CD1c-positive myeloid dendritic cell (primary cell): ENCODE results near the gene CLIC3.

Source experiments
- DNase-seq: peaks from one replicate; pipeline ENCODE4 v3.0.0-alpha.2; 2016; ENCODE audit errors: extremely low spot score

The CLIC3 gene

DNA sequence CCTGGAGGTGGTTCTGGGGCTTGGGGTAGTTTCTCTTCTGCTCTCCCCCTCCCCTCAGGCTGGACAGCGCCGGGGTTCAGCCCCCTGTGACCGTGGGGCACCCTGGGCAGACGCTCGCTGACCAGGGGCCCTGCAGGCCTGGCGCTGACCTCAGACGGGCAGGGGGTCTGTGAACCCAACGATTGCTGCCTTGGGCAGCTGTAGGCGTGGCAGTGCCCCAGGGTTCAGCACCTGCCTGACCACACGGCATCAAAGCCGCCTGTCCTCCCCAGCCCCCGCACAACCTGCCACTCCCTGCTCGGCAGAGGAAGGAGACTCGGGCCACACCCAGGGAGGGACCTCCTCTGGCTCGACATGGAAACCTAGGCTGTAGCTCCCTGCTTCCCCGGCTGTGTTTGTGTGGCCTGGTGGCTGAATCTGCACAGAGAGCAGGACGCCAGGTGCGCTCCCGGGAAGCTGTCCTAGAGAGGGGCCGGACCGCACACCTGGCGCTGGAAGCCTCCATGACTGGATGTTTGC, 32.1 kb downstream of the CLIC3 start:
- no peak for DNase-seq

DNA sequence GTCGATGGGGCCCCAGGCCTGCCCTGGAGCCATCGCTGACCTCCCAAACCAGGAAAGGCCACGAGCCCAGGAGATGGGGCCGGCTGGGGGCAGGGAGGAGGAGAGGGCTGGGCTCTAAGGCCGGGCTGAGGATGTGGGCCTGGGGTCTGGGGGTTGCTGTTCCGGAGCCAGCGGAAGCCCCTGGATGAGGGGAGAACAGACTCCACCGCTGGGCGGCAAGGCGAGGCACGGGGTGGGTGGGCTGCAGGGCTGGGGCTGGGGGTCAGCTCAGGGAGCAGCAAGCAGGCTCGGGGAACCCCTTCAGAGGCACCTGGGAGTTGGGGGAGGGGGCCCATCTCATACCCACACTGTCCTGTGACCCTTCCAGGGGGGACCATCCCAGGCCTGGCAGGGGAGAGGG, 32.6 kb downstream of the CLIC3 start:
- DNase-seq: no peak

DNA sequence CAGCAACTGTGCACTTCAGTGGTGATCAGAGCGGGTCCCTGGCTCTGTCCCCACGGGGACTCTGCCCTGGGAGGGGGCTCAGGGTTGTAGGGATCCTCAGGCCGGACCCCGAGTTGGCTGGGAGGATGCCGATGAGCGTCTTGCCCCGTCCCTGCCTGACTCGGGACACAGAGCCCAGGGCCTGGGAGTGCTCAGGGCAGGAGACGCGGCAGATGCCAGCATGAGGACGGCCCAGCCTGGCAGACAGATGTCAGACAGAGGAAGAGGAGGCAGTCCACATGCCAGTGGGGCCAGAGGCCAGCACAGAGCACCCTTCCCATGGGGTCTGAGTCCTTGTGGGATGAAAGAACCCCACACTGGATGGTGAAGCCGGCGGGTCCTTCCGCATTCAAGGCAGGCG, 33.0 kb downstream of the CLIC3 start:
- DNase-seq: no peak

DNA sequence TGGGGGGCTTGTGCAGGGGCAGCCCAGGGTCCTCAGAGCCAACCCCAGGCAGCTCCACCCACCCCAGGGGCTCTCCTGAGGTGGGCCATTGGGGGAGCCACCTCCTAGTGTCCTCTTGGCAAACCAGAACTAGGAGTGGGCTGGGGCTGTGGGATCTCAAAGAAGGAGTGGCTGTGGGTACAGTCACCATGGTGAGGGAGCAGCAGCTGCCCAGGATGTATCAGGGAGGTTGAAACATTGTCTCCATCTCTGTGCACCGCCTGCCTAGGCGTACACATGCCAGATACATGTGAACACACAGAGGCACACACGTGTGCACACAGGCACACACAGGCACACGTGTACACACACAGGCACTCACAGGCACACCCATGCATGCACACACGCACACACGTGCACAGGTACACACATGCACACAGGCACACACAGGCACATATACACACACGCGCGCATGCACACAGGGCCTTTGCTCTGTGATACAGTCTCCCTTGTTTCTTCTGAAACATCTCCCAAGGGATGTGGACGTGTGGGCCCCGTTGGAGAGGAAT, 33.6 kb downstream of the CLIC3 start:
- DNase-seq: no peak

DNA sequence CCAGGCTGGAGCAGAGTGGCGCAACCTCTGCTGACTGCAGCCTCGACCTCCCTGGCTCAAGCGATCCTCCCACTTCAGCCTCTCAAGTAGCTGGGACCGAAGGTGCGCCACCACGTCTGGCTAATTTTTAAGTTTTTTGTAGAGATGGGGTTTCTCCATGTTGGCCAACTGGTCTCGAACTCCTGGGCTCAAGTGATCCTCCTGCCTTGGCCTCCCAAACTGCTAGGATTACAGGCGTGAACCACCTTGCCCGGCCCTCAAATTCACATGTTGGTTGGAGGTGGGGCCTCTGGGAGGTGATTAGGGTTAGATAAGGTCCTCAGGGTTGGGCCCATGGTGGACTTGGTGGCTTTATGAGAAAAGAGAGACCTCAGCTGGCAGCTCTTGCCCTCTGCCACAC, 34.2 kb downstream of the CLIC3 start:
- no peak for DNase-seq

DNA sequence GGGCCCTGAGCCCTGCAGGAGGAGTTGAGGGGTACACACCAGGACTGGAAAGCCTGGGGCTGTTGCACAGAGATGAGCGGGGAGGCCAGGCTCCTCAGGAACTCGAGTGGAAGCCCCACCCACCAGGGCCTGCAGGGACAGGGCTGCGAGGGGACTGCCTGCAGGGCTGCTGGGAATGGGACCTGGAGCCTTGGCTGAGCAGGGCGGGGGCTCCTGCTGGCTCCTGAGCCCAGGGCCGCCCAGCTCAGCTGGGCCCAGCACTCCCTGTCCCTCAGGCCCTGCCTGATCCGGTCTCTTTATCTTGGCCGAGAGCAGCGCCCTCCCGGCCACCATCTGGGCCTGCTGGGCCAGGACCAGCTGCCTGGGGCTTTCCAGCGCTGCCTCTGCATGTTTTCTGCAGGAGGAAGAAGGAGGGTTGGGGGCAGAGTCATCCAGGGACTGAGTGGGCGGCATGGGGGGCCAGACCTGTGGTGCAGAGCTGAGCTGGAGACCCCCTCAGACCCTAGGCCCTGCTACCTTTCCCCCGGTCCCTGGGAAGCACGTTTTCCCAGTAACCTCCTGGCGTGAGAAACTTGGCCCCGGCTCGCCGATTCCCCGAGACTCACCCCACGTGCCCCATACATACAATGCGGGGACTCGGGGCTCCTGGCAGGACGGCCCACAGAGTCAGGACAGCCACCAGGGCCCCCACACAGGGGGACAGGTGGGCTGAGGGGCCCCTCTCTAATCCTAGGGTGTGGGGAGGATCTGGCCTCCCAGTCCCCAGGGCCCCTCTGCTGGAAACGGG, 34.9 kb downstream of the CLIC3 start:
- no peak for DNase-seq

DNA sequence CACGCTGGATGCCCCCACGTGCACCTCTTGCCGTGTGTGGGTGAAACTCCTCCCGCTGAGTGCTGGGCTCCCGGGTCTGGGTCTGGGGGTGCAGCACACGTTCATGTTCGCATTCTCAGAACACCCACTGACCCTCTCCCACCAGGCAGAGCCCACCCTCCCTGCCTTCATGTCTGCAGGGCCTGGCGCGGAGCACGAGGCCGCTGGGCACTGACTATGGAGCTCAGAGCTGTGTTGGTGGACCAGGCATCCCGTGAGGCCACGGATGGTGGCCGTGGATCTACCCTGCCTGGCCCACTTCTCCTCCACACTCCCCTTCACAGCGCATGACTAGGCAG, 35.5 kb downstream of the CLIC3 start:
- DNase-seq: no peak

DNA sequence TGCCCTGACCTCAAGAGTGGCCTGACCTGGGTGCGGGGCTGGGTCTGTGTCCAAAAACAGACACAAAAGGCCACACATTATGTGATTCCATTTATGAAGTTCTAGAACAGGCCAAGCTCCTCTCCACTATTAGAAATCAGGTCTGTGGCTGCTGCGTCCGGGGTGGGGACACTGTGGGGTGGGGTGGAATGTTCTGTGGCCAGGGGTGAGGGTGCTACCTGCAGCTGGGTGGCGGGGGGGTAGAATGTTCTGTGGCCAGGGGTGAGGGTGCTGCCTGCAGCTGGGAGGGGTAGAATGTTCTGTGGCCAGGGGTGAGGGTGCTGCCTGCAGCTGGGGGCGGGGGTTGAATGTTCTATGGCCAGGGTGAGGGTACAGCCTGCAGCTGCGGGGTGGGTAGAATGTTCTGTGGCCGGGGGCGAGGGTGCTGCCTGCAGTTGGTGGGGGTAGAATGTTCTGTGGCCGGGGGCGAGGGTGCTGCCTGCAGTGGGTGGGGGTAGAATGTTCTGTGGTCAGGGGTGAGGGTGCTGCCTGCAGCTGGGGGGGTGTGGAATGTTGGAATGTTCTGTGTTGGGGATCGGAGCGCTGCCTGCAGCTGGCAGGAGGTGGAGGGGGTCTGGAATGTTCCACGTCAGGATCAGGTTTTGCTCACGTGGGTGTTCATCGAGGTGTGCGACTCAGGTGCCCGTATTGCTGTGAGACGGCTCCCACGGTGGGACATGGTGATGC, 36.0 kb downstream of the CLIC3 start:
- DNase-seq: no peak

DNA sequence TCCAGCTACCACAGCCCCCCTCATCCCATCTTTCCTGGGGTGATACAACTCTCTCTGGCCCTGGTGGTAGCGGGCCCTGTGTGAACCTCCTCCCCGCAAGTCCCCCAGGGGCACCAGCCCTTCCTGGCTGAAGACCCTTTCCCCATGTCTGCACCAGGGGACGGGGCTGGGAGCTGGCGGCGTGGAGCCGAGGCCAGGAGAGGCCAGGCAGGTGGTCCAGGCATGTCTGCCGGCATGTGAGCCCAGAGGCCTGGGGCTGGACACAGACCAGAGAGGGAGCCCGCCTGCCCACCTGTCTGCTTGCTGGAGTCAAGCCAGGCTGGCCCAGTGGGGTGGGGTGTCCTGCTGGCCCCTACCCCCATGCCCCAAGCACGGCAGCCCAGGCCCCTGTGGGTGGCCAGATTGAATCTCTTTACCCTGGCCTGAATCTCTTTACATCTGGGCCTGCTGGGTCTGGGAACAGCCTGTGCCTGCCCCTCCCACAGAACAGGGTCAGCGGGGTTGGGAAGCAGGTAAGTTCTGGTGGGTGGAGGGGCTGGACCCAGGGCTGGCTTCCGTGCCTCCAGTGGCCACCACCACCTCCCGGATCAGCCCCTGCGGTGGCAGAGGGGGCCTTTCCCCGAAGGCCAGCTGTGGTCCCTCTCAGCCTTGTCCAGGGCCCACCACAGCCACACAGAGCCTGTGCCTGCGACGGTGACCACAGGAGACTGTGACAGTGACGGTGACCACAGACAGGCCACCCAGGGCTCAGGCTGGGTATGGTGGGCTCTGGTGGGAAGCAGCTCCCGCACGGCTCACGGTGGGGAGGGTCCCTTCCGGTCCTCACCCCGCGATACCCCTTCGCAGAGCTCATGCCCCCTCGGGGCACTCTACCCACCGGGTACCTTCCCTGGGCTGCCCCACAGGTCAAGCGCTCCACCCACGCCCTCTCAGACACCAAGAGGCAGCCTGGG, 37.2 kb downstream of the CLIC3 start:
- DNase-seq: no peak

DNA sequence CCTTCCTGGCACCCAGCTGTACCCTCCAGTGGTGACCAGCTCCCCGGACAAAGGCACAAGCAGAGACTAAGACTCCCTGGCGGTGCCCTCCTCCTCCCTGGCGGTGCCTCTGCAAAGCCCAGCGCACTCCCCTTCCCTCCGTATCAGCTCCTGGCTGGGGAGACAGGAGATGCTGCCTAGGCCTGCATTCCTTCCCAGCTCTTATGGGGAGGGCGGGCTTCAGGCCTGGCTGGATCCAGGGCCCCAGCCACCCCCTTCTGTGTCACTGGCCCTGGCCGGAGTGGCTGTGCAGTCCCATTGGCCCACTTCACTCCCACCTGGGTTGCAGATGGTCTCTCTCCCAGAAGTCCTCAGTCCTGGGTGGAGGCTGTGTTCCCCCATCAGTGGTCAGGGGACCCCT, 37.9 kb downstream of the CLIC3 start:
- no peak for DNase-seq

DNA sequence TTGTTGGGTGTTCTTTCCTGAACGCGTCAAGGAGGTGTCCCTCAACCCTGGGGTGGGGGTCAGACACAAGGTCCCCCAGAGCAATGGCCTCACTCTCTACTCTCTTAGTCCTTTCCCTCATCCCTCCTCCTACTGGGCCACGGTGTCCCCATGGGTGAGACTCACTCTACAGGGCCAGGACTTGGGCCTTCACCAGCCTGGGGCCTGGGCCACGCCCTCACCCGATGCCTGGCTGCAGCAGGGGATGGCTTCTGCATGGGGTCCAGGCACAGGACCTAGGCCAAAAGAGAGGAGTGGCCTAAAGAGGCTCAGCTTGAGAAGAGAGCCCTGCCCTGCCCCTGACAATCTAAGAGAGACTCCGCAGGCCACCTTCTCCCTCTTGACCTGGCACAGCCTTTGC, 38.5 kb downstream of the CLIC3 start:
- no peak for DNase-seq

DNA sequence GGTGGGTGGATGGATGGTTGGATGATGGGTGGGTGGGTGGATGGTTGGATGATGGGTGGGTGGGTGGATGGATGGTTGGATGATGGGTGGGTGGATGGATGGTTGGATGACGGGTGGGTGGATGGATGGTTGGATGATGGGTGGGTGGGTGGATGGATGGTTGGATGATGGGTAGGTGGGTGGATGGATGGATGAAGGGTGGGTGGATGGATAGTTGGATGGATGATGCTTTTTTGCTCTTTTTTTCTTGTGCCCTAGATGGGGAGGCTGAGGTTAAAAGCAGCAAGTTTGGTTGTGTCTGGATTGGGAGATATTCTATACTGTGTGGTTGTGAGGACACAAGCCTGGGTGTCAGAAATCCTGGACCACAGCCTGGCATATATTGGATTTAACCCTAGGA, 38.9 kb downstream of the CLIC3 start:
- DNase-seq: no peak

DNA sequence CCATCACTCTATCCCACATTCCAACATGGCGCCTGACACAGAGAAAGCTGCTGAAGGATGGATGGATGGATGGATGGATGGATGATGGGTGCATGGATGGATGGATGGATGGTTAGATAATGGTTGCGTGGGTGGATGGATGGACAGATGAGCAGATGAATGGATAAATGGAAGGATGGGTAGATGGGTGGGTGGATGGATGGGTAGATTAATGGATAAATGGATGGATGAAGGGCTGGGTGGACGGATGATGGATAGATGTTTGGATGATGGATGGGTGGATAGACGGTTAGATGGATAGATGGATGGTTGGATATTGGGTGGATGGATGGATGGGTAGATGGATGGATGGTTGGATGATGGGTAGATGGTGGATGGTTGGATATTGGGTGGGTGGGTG, 39.8 kb downstream of the CLIC3 start:
- no peak for DNase-seq

DNA sequence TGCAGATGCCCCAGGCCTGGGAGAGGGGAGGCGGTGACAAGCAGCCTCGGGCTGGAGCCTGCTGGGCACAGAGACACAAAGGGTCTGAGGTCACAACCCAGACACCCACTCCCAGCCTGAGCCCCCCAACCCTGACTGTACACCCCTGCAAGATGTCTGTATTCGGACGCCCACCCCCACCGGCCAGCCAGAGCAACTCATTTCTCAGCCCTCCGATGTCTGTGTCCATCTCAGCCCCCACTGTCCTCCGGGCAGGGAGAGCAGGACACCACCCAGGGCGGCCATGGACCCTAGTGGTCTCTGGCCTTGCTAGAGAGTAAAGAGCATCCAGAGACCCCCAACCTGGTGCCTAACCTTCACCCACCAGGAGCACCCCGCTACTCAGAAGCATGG, 40.4 kb downstream of the CLIC3 start:
- DNase-seq: no peak

DNA sequence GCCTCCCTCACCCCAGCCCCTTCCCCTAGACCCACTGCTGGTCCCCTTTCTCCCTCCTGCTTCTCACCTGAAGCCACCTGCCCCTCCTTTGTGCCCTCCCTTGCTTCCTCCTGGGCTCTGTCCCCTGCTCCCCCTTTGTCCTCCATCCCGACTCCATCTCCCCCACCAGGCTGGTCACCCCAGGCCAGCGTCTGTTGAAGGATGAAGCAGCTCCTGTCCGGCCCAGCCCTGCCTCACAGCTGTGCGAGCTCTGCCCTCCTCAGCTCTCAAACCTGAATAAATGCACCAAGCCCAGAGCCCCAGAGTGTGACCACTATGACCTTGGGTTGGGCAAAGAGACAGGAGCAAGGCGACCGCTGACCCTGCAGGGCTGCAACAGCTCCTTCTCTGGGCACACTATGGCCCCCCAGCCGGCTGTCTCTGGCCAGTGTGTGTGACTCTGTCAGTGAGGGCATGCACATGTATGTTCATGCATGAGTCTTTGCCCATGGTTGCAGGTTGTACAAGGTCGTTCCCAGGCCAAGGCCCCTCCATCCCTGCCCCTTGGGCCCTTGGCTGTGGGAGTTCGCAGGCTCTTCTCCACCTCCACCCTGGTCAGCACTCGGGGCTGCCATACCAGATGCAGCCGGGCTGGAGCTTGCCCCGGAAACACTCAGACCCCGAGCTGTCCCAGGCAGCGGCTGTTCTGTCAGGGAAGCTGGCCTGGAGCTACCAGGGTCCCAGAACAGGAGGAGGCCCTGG, 41.0 kb downstream of the CLIC3 start:
- no peak for DNase-seq

DNA sequence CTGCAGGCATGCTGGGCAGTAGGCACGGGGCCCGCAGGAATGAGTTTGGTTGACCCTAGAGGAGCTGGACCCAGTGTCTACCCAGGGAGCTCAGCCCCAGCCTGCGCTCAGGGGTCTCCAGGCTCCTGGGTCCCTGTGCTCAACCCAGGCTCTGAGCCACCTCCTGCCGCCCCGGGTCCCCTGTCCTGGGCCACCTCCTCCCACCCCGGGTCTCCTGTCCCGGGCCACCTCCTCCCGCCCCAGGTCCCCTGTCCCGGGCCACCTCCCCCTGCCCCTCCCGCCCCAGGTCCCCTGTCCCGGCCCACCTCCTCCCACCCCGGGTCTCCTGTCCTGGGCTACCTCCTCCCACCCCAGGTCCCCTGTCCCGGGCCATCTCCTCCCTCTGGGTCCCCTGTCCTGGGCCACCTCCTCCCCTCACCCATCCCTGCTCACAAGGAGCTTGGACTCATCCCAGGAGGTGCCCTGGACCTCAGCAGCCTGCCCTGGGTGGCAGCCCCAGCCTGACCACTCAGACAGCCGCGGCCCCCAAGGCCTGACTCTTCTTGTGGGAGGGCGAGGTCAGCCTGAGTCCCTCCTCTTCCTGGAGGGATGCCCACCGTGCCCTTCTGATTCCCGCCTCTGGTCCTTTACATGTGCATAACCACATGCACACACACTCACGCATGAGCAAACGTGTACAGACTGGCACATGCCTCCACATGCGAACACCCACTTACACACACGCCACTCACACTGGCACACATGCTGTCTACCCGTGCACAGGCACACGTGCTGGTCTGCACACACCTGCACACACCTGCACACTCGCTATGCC, 41.9 kb downstream of the CLIC3 start:
- DNase-seq: no peak

DNA sequence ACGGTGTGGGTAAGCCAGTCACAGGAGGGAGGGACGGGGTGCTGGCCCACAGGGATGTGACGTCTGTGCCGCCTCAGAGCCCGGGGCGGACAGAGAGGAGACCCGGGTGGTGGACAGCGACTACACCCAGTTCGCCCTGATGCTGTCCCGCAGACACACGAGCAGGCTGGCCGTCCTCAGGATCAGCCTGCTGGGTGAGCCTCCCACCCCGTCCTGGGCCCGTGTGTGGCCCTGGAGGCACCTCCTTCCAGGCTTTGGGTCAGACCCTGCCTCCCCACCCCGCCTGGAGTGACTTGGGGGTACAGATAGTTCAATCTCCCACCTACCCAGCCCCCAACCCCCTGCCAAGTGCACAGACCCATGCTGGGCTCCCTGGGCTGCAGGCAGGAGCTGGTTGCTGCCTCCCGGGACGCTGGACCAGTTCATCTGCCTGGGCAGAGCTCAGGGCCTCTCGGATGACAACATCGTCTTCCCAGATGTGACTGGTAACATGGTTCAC, 42.5 kb downstream of the CLIC3 start:
- no peak for DNase-seq

DNA sequence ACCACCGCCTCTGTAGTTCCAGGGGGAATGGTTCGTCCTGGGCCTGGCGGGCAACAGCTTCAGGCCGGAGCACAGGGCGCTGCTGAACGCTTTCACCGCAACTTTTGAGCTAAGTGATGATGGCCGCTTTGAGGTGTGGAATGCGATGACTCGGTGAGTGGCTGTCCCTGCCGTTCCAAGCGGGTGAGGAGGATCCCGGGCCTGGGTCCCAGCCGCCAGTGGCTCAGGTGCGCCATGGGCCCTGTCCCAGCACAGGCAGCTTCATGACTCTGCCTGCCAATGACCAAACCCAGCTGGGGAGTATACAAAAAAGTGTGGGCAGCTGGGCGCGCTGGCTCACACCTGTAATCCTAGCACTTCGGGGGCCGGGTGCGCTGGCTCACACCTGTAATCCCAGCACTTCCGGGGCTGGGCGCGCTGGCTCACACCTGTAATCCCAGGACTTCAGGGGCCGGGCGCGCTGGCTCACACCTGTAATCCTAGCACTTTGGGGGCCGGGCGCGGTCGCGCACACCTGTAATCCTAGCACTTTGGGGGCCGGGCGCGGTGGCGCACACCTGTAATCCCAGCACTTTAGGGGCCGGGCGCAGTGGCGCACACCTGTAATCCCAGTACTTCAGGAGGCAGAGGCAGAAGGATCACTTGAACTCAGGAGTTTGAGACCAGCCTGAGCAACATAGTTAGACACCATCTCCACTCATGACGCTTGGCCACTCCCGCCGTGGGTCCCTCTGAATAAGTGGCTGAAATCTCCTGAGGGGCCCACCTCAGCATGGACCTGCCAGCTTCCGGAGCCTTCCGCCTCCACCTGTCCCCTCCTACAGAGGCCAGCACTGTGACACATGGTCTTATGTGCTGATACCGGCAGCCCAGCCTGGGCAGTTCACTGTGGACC, 43.2 kb downstream of the CLIC3 start:
- no peak for DNase-seq

DNA sequence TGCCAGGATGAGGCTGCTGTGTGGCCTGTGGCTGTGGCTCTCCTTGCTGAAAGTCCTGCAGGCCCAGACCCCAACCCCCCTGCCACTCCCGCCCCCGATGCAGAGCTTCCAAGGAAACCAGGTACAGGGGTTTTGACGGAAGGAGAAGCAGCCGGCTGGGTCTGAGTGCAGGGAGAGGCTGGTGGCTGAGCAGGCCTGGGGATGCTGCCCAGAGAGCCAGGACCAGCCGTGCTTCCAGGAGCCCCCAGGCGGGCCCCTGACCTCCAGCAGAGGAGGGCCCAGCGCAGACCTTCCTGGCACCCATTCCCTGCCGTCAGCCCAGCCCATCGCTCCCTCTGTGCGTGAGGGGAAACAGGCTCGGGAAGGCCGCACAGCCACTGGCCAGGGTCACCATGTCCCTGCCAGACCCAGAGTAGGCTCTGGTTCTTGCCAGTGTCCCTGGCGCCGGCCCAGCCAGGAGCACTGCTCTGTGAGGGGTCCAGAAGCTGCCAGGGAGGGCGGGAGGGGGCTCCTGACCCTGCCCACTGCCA, 44.0 kb downstream of the CLIC3 start:
- no peak for DNase-seq
